Lung (tissue), 16 donors: ENCODE results near the gene HERC4. TPM values are rescaled to one million over a fixed set of nuclear protein-coding genes. Genes with fewer than 3 reads are reported as not detected.
A peak's percentile ranks its signal among the peaks of the same experiment; 100 is the strongest.

Source experiments
- ATAC-seq: fragments of 200-7000 bp; cut with Tn5 transposase; one replicate; pipeline ENCODE4 v1.9.1; 2020; ENCODE audit warnings: moderate number of reproducible peaks; ENCODE audit not compliant: insufficient read depth, low FRiP score
- DNase-seq, 3 donors: peaks; one replicate each; pipeline ENCODE4 v3.0.0-alpha.2; 2013 to 2017
- H3K27ac ChIP-seq, 2 donors: one replicate each; pipeline ENCODE4 v1.5.1; 2013; ENCODE audit warnings: mild to moderate bottlenecking in 2 of 2, moderate library complexity in 2 of 2, control low read depth in 1 of 2, inconsistent platforms in 1 of 2, low read depth in 1 of 2, low read length in 1 of 2
- H3K27me3 ChIP-seq, 3 donors: one replicate each; pipeline ENCODE4 v1.5.1; 2013; ENCODE audit warnings: low read length in 2 of 3; ENCODE audit not compliant: control insufficient read depth in 3 of 3, insufficient read depth in 3 of 3
- H3K36me3 ChIP-seq, 4 donors: one replicate each; pipeline ENCODE4 v1.5.1; 2013; ENCODE audit warnings: low read length in 4 of 4, mild to moderate bottlenecking in 1 of 4, moderate library complexity in 1 of 4; ENCODE audit not compliant: control insufficient read depth in 4 of 4, insufficient read depth in 4 of 4
- H3K4me1 ChIP-seq, 5 donors: one replicate each; pipeline ENCODE4 v1.5.1; 2013; ENCODE audit warnings: low read length in 5 of 5, mild to moderate bottlenecking in 2 of 5, moderate library complexity in 1 of 5; ENCODE audit not compliant: control insufficient read depth in 5 of 5, insufficient read depth in 5 of 5
- H3K4me3 ChIP-seq: one replicate; pipeline ENCODE4 v1.5.1; 2013; ENCODE audit warnings: mild to moderate bottlenecking, control low read depth, moderate library complexity
- H3K9ac ChIP-seq, 2 donors: one replicate each; pipeline ENCODE4 v1.5.1; 2013; ENCODE audit warnings: low read length in 2 of 2, control low read depth in 1 of 2; ENCODE audit not compliant: insufficient read depth in 1 of 2
- H3K9me3 ChIP-seq, 4 donors: one replicate each; pipeline ENCODE4 v1.5.1; 2013; ENCODE audit warnings: low read length in 3 of 4, mild to moderate bottlenecking in 1 of 4, moderate library complexity in 1 of 4; ENCODE audit not compliant: control insufficient read depth in 4 of 4, insufficient read depth in 3 of 4
- WGBS, 2 donors: extraction: QIAGEN DNeasy Blood & Tissue Kit; methylation state at CpG; one replicate each; pipeline ENCODE4 v1.1.7; 2013; 5-methylcytosine and 5-hydroxymethylcytosine counted together
- long read RNA-seq, 5 donors: transcript quantifications; one replicate each; lab custom pipeline, GENCODE V29; 2026
- polyA plus RNA-seq, 2 donors: library from polyadenylated mRNA; stranded (reverse); fragments of 200-250 nt; gene quantifications; one replicate each; pipeline ENCODE4 v1.2.1, GENCODE V29; 2013
- total RNA-seq, 2 donors: library from RNA; depleted of rRNA in 1 of 2; stranded (reverse); fragments of >200 nt in 1 of 2; gene quantifications; one replicate each; pipeline ENCODE4 v1.2.1, GENCODE V29; 2014 to 2021
- TF ChIP-seq, protein P1 (sequence below): IDR thresholded peaks from 2 replicates; pipeline ENCODE4 v1.5.1; 2012; ENCODE audit warnings: mild to moderate bottlenecking; ENCODE audit errors: control extremely low read depth, extremely low read depth
- donor health status: control.
- donor health status: control.
- donor health status: Bipolar disorder and iron deficiency.
- donor health status: healthy.
- donor health status: DM: yes; HTN: yes; CAD: no.

The HERC4 gene
- total RNA-seq (100 to 1,000 TPM in 1 of 2 donors, 10 to 100 TPM in 1; 45.7 to 162 TPM), polyA plus RNA-seq (10 to 100 TPM; 16.3 to 19.3 TPM)
- long read RNA-seq, donor 1, partial matches to known transcripts: 0 of 4 reads
- long read RNA-seq, donor 1, other reads (novel, unspliced or antisense): 0 of 4 reads
- long read RNA-seq, donor 2, partial matches to known transcripts: 0 of 2 reads
- long read RNA-seq, donor 2, other reads (novel, unspliced or antisense): 0 of 2 reads
- long read RNA-seq, donor 3, partial matches to known transcripts: 0 of 5 reads
- long read RNA-seq, donor 3, other reads (novel, unspliced or antisense): 0 of 5 reads
- long read RNA-seq, donor 4, partial matches to known transcripts: 0 of 2 reads
- long read RNA-seq, donor 4, other reads (novel, unspliced or antisense): 0 of 2 reads
- long read RNA-seq, donor 5, partial matches to known transcripts: 22 of 28 reads
- long read RNA-seq, donor 5, other reads (novel, unspliced or antisense): 0 of 28 reads

DNA sequence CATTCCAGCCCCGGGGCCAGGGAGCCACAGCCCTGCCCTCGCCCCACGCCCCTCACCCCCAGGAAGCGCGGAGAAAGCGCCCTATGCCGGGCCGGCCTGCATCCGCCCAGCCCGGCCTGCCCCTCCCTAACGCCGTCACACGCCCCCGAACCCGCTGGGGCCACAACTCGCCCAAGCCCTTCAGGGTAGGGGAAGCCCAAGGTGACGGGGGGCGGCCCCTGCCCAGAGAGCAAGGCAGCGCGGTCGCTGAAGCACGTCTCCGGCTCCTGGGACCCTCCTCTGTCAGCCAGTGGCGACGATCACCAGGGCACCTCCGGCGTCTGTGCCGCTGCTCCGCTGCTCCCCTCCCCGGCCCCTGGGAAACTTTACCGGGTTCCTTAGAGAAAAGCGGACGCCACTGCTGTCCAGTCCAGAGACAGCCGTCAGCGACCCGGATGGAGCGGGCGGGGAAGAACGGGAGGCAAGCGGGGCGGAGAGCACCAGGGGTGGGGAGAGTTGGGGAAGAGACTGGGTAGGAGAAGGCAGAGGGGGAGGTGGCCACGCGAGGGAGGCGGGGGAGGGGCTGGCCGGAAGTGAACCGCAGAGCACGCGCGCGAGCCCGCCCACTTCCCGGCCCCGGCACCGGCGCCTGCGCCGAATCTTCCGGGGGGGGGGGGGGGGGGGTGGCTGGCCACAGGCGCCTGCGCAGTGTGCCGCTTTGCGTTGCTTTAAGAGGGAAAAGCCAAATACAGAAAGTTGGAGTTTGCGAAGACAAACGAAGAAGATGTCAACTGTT, at the start of gene HERC4:
Gene HERC4 (minus strand): TSS at position 509 of the 775 bp plus-strand sequence. CDS start 2,175 bp downstream, outside the sequence.
- ATAC-seq: peak; percentile 98
- WGBS, 2 donors: 0 to 1% methylated on average over 48 to 64 of the region's 64 CpGs

GRCh38 chr10:68124718-68125117, 49.6 kb upstream of the HERC4 start:
- H3K4me1 ChIP-seq: peaks cover 0 to under 1% (median 0%) of the 10 kb centered on the region in 5 donors
- TF ChIP-seq, protein P1, sequence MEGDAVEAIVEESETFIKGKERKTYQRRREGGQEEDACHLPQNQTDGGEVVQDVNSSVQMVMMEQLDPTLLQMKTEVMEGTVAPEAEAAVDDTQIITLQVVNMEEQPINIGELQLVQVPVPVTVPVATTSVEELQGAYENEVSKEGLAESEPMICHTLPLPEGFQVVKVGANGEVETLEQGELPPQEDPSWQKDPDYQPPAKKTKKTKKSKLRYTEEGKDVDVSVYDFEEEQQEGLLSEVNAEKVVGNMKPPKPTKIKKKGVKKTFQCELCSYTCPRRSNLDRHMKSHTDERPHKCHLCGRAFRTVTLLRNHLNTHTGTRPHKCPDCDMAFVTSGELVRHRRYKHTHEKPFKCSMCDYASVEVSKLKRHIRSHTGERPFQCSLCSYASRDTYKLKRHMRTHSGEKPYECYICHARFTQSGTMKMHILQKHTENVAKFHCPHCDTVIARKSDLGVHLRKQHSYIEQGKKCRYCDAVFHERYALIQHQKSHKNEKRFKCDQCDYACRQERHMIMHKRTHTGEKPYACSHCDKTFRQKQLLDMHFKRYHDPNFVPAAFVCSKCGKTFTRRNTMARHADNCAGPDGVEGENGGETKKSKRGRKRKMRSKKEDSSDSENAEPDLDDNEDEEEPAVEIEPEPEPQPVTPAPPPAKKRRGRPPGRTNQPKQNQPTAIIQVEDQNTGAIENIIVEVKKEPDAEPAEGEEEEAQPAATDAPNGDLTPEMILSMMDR: no peak
- ATAC-seq (no peak), DNase-seq (no peak)
- H3K9me3 ChIP-seq: no peaks in the 10 kb centered on the region
- H3K4me3 ChIP-seq: no peak overlapping the region
- no peak overlapping the region for H3K27ac ChIP-seq
- H3K27me3 ChIP-seq: no peaks in the 10 kb centered on the region
- no peak overlapping the region for H3K9ac ChIP-seq
- H3K36me3 ChIP-seq: peaks cover 0 to 8% (median 0%) of the 10 kb centered on the region in 4 donors
- 84 to 95% methylated on average over 3 of the region's 3 CpGs for WGBS, 2 donors

More for the DNA sequence above, at the start of gene HERC4:
- peak; percentile 96 to 97 (median 97) for DNase-seq
- TF ChIP-seq, protein P1: no peak
- peaks cover 0 to 23% (median 11%) of the 10 kb centered on the region in 5 donors for H3K4me1 ChIP-seq
- peaks cover 0 to 3% (median under 1%) of the 10 kb centered on the region in 4 donors for H3K36me3 ChIP-seq
- no peaks in the 10 kb centered on the region for H3K27me3 ChIP-seq
- H3K4me3 ChIP-seq: peak within 1 kb of the TSS; percentile 82
- peak within 1 kb of the TSS; percentile 35 to 86 for H3K9ac ChIP-seq
- H3K9me3 ChIP-seq: no peaks in the 10 kb centered on the region
- H3K27ac ChIP-seq: peak within 1 kb of the TSS; percentile 91 to 98

GRCh38 chr10:68121852-68122251, 46.8 kb upstream of the HERC4 start:
- TF ChIP-seq, protein P1: no peak
- Histone ChIP-seq H3K27ac (no peak overlapping the region), H3K4me1 (peaks cover 0 to 3% (median 0%) of the 10 kb centered on the region in 5 donors), H3K9ac (no peak overlapping the region), H3K36me3 (peaks cover 0 to 8% (median 0%) of the 10 kb centered on the region in 4 donors), H3K9me3 (no peaks in the 10 kb centered on the region), H3K4me3 (no peak overlapping the region), H3K27me3 (no peaks in the 10 kb centered on the region)
- no peak for ATAC-seq
- DNase-seq: no peak
- 86 to 90% methylated on average over 9 of the region's 9 CpGs for WGBS, 2 donors
